ENCODE data around the gene SLC22A1. TPM values are rescaled to one million over a fixed set of nuclear protein-coding genes. Genes with fewer than 3 reads are reported as not detected.

The SLC22A1 gene
- total RNA-seq, 1 donor from 2014 or later: not detected

- H3K9me3 ChIP-seq: no peaks in the 10 kb centered on the region
- H3K27me3 ChIP-seq: no peaks in the 10 kb centered on the region
- peak overlapping the region; percentile 78 to 82 for H3K27ac ChIP-seq
- peaks cover 12 to 26% of the 10 kb centered on the region in 2 donors for H3K36me3 ChIP-seq
- no peak overlapping the region for H3K4me3 ChIP-seq
- peak in 1 of 2 donors; percentile 85 for DNase-seq (ENCODE audit: low spot score in 2 of 2)
- peaks cover 8 to 22% of the 10 kb centered on the region in 2 donors for H3K4me1 ChIP-seq
- TF ChIP-seq CTCF (IDR thresholded peaks at IDR 0.05): no peak
- intact Hi-C loops (cut with DNase I): loop anchor here (5.0 kb wide), 1 partner anchor 39 kb away; no protein-coding TSS in a partner anchor
Observed at GRCh38 chr6:160103825-160104100, 17.9 kb upstream of the SLC22A1 start.

GRCh38 chr6:160104821-160105517 lies 16.6 kb upstream of the SLC22A1 start:
- TF ChIP-seq CTCF (IDR thresholded peaks at IDR 0.05): no peak
- no peaks in the 10 kb centered on the region for H3K9me3 ChIP-seq
- H3K36me3 ChIP-seq: peaks cover 15 to 31% of the 10 kb centered on the region in 2 donors
- H3K27ac ChIP-seq: peak overlapping the region; percentile 78 to 82
- intact Hi-C loops (cut with DNase I): loop anchor here (5.0 kb wide), 1 partner anchor 37 kb away; no protein-coding TSS in a partner anchor
- H3K4me3 ChIP-seq: no peak overlapping the region
- DNase-seq (ENCODE audit: low spot score in 2 of 2): no peak
- H3K4me1 ChIP-seq: peaks cover 8 to 15% of the 10 kb centered on the region in 2 donors
- no peaks in the 10 kb centered on the region for H3K27me3 ChIP-seq

GRCh38 chr6:160106010-160106409 lies 15.6 kb upstream of the SLC22A1 start:
- no peak overlapping the region for H3K4me3 ChIP-seq
- no peaks in the 10 kb centered on the region for H3K27me3 ChIP-seq
- intact Hi-C loops (cut with DNase I): no loop called here
- no peaks in the 10 kb centered on the region for H3K9me3 ChIP-seq
- peaks cover 15 to 32% of the 10 kb centered on the region in 2 donors for H3K36me3 ChIP-seq
- DNase-seq (ENCODE audit: low spot score in 2 of 2): no peak
- TF ChIP-seq CTCF (IDR thresholded peaks at IDR 0.05): no peak
- H3K4me1 ChIP-seq: peaks cover 8 to 15% of the 10 kb centered on the region in 2 donors
- no peak overlapping the region for H3K27ac ChIP-seq

GRCh38 chr6:160106701-160107100 lies 14.9 kb upstream of the SLC22A1 start:
- DNase-seq (ENCODE audit: low spot score in 2 of 2): no peak
- Histone ChIP-seq H3K4me3 (no peak overlapping the region), H3K4me1 (peaks cover 8 to 15% of the 10 kb centered on the region in 2 donors), H3K36me3 (peaks cover 15 to 32% of the 10 kb centered on the region in 2 donors), H3K27ac (no peak overlapping the region), H3K27me3 (no peaks in the 10 kb centered on the region), H3K9me3 (no peaks in the 10 kb centered on the region)
- no peak for TF ChIP-seq CTCF (IDR thresholded peaks at IDR 0.05)
- intact Hi-C loops (cut with DNase I): no loop called here

GRCh38 chr6:160108077-160108476 lies 13.5 kb upstream of the SLC22A1 start:
- no peak for TF ChIP-seq CTCF (IDR thresholded peaks at IDR 0.05)
- Histone ChIP-seq H3K36me3 (peaks cover 15 to 30% of the 10 kb centered on the region in 2 donors), H3K27ac (no peak overlapping the region), H3K4me1 (peaks cover 8 to 15% of the 10 kb centered on the region in 2 donors), H3K4me3 (no peak overlapping the region), H3K27me3 (no peaks in the 10 kb centered on the region), H3K9me3 (no peaks in the 10 kb centered on the region)
- intact Hi-C loops (cut with DNase I): no loop called here
- DNase-seq (ENCODE audit: low spot score in 2 of 2): no peak

Data from ascending aorta (tissue), 2 donors.